Bronchial epithelial cell (primary cell): ENCODE measurements around the gene STX4. TPM values are rescaled to one million over a fixed set of nuclear protein-coding genes. Genes with fewer than 3 reads are reported as not detected.

ENCODE experiments used
- DNase-seq: peaks from one replicate; pipeline ENCODE4 v3.0.0-alpha.2; 2010; ENCODE audit warnings: low read depth
- FAIRE-seq: peaks from 2 replicates; lab custom pipeline; 2011; peaks lifted over from hg19 to GRCh38; lab: Jason Lieb, UNC
- H3K27me3 ChIP-seq: 2 replicates; pipeline ENCODE4 v1.5.1; 2011; ENCODE audit warnings: low read length; ENCODE audit not compliant: control insufficient read depth, insufficient read depth
- H3K36me3 ChIP-seq: 2 replicates; pipeline ENCODE4 v1.5.1; 2011; ENCODE audit warnings: low read length; ENCODE audit not compliant: control insufficient read depth, insufficient read depth
- H3K4me3 ChIP-seq: 2 replicates; pipeline ENCODE4 v1.5.1; 2011; ENCODE audit warnings: mild to moderate bottlenecking, low read depth, low read length, control low read depth
- CTCF ChIP-seq: IDR thresholded peaks from 2 replicates; pipeline ENCODE4 v1.5.1; 2011; ENCODE audit warnings: mild to moderate bottlenecking, moderate library complexity, low read length, control low read depth, inconsistent platforms; ENCODE audit not compliant: insufficient read depth, severe bottlenecking
- total RNA-seq: library from RNA; depleted of rRNA; stranded (reverse); fragments of >200 nt; gene quantifications from 2 replicates; pipeline ENCODE4 v1.2.1, GENCODE V29; 2014

The STX4 gene
- total RNA-seq, 1 donor from 2014 or later: 14.7 TPM

DNA sequence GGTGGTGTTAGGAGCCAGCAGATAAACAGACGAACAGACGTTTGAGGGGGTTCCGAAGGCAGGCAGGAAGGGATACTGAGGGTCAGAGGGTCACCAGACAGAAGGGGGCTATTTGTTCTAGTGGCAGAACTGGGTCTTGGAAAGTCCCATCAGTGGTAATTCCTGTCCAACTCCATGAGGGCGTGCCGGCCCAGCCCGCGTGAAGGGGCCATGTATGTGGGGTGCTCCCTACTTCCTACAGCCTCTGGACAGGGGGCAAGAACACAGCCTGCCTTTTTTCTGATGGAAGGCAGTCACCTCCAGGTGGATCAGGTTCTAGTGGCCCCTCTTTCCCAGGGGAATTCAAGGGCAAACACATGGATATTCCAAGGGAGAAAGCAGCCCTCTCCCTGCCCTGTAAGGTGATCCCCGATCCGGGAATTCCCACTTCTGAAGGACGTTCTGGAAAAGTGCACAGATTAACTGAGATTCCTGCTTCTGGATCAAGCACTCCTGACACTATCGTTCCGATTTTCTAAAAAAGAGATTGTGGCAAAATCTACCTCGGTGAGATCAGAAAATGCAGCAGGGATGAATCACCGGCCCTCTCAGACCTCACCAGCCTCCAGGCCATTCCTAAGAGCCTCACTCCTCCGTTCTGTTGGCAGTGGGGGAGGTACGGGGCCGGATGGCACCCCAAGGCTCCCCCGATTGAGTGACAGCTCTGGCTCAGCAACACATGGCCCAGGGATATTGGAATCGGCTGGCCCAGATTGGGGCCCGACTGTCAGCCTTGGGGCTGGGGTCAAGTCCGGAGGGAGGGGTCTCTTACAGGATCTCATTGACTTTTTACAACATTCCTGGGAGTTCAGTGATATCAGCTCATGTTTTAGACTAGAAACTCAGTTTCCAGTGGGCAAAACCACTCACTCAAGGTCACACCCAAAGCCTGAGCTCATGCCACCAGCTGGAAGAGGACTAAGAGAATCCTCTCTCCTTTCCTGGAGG is 35.3 kb upstream of the STX4 start:
- DNase-seq (peak; percentile 90), FAIRE-seq (no peak)
- no peaks in the 10 kb centered on the region for H3K27me3 ChIP-seq
- peak overlapping the region; percentile 49 for H3K4me3 ChIP-seq
- no peaks in the 10 kb centered on the region for H3K36me3 ChIP-seq
- no peak for TF ChIP-seq CTCF

GRCh38 chr16:30998852-30999761 is 34.3 kb upstream of the STX4 start:
- Histone ChIP-seq H3K27me3 (no peaks in the 10 kb centered on the region), H3K4me3 (no peak overlapping the region), H3K36me3 (no peaks in the 10 kb centered on the region)
- no peak for TF ChIP-seq CTCF
- DNase-seq: no peak
- no peak for FAIRE-seq

DNA sequence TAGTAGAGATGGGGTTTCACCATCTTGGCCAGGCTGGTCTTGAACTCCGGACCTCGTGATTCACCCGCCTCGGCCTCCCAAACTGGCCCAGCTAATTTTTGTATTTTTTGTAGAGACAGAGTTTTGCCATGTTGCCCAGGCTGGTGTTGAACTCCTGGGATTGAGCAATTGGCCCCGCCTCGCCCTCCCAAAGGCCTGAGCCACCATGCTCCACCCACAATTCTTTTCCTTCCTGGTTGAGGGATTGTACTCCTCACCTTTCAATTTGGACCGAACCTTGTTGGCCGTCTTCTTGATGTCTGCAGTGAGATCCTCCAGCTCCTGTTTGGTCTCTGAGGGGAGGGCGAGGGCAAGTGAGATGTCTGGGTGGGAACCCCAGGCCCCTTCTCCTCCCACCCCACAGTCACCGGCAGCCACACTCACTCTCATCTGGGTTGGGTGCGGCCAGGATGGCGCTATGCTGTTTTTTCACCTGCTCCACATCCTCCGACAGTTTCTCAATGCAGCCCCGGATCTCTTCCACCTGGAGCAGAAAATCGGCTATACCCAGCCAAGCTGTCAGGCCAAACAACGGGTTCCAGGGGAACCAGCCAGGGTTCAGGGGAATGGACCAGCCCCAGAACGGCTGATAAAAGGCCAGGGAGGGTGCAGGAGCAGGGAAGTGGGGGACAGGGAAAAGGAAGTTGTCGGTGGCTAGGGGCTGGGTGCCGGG is 32.5 kb upstream of the STX4 start:
- no peak for TF ChIP-seq CTCF
- no peak for FAIRE-seq
- DNase-seq: no peak
- Histone ChIP-seq H3K27me3 (no peaks in the 10 kb centered on the region), H3K36me3 (no peaks in the 10 kb centered on the region), H3K4me3 (no peak overlapping the region)

DNA sequence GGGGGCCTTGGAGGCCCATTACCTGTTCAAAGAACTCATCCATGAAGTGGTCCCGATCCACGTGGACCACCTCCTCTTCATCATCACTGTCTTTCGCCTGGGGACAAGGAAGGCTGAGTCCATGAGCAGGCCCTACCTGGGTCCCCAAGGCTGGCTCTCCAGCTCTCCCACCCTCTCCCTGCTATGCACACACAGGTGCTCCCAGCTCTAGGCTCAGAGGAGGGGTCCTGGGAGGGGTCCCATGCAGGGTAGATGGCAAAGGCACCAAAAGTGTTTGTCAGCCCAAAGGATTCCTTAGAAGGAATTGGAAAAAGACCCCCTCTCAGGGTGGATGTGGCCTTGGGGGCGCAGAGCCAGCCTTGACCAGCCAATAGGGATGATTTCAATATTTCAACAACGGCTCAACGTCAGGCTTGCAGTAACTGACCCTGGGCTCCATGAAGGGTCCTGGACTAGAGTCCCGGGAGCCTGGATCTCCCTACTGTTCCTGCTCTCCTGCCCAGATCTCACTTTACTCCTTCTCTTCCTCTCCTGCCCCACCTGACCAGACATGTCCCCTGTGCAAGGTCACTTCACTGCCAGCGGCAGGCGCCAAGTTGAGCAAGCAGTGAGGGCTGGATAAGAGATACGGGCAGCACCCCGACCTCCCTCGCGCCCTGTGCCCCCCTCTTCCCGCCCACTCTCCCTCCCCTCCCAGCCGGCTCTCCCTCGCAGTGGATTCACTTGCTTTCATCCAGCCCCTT is 31.7 kb upstream of the STX4 start:
- Histone ChIP-seq H3K4me3 (no peak overlapping the region), H3K36me3 (no peaks in the 10 kb centered on the region), H3K27me3 (no peaks in the 10 kb centered on the region)
- no peak for FAIRE-seq
- TF ChIP-seq CTCF: no peak
- DNase-seq: no peak

DNA sequence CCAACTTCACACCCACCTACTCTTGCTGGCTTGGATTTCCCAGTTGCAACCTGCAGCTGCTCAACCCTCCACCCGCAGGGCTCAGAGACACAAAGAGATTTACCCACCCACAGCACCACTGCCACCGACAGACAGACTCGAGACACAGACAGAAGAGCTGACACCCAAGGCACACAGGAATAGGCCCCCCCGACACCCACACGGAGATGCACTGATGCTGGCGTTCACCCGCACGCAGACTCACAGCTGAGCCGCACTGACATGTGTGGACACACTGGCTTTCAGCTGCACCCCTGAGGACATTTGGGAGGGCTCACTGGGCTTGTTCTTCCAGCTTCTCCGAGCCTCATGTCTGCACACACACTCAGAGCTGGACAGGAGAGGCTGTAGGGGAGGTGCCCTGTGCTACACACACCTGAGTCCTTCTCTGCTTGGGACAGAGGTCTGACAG is 31.1 kb upstream of the STX4 start:
- Histone ChIP-seq H3K4me3 (no peak overlapping the region), H3K27me3 (no peaks in the 10 kb centered on the region), H3K36me3 (no peaks in the 10 kb centered on the region)
- DNase-seq (peak; percentile 67), FAIRE-seq (no peak)
- TF ChIP-seq CTCF: no peak
